Measurements from ENCODE around the gene LRMDA.

GRCh38 chr10:75722609-75723008 is 291.2 kb downstream of the LRMDA start:
- TF ChIP-seq CTCF (IDR thresholded peaks at IDR 0.05): no peak
- no peak for TF ChIP-seq POLR2A (IDR thresholded peaks at IDR 0.05)
